Neural cell (in vitro differentiated cells): ENCODE results near the gene MOB3B. TPM values are rescaled to one million over a fixed set of nuclear protein-coding genes. Genes with fewer than 3 reads are reported as not detected.

ENCODE experiments used
- H2AFZ ChIP-seq: fragments of 200-600, 300-800 bp; sonication (generic), shearing (Covaris generic); 2 replicates; pipeline ENCODE4 v1.6.0; 2014; ENCODE audit warnings: low read depth, mild to moderate bottlenecking, antibody characterized with exemption, low read length, moderate library complexity
- H3F3A ChIP-seq: fragments of 200-600 bp; shearing (Covaris generic); 2 replicates; pipeline ENCODE4 v1.6.1; 2016; ENCODE audit warnings: mild to moderate bottlenecking, moderate library complexity, mixed read lengths, antibody characterized with exemption, low read length; ENCODE audit not compliant: insufficient read depth, poor library complexity, severe bottlenecking
- H3K27ac ChIP-seq: fragments of 200-600, 300-800 bp; sonication (generic), shearing (Covaris generic); 2 replicates; pipeline ENCODE4 v1.5.1; 2014; ENCODE audit warnings: mild to moderate bottlenecking, low read length, moderate library complexity
- H3K27me3 ChIP-seq: fragments of 300-800, 200-600 bp; sonication (generic), shearing (Covaris generic); 2 replicates; pipeline ENCODE4 v1.6.0; 2014; ENCODE audit warnings: mild to moderate bottlenecking, low read depth, low read length, moderate library complexity; ENCODE audit not compliant: insufficient read depth
- H3K36me3 ChIP-seq: fragments of 300-800, 200-600 bp; sonication (generic), shearing (Covaris generic); 2 replicates; pipeline ENCODE4 v1.5.1; 2014; ENCODE audit warnings: mild to moderate bottlenecking, antibody characterized with exemption, low read length, moderate library complexity; ENCODE audit not compliant: insufficient read depth
- H3K4me2 ChIP-seq: fragments of 300-800, 200-600 bp; sonication (generic), shearing (Covaris generic); 2 replicates; pipeline ENCODE4 v1.6.0; 2014; ENCODE audit warnings: mild to moderate bottlenecking, low read length
- H3K4me3 ChIP-seq: fragments of 300-800, 200-600 bp; sonication (generic), shearing (Covaris generic); 2 replicates; pipeline ENCODE4 v1.5.1; 2014; ENCODE audit warnings: mild to moderate bottlenecking, low read length, moderate library complexity
- H3K79me2 ChIP-seq: fragments of 200-600 bp; shearing (Covaris generic); replicated peaks from 2 replicates; pipeline ENCODE4 v1.6.0; 2014; ENCODE audit warnings: mild to moderate bottlenecking, low read length, moderate library complexity; ENCODE audit not compliant: insufficient read depth
- H3K9ac ChIP-seq: fragments of 300-800, 200-600 bp; sonication (generic), shearing (Covaris generic); 2 replicates; pipeline ENCODE4 v1.6.1; 2016; ENCODE audit warnings: mild to moderate bottlenecking, low read length, mixed read lengths
- H3K9me2 ChIP-seq: fragments of 200-600 bp; shearing (Covaris generic); 2 replicates; pipeline ENCODE4 v1.6.1; 2016; ENCODE audit warnings: mild to moderate bottlenecking, low read length, mixed read lengths; ENCODE audit not compliant: insufficient read depth
- H3K9me3 ChIP-seq: fragments of 200-600, 300-800 bp; sonication (generic), shearing (Covaris generic); 2 replicates; pipeline ENCODE4 v1.6.1; 2016; ENCODE audit warnings: mild to moderate bottlenecking, mixed run types, low read length, moderate library complexity, mixed read lengths
- H4K20me1 ChIP-seq: fragments of 200-600 bp; shearing (Covaris generic); 2 replicates; pipeline ENCODE4 v1.6.1; 2016; ENCODE audit warnings: mild to moderate bottlenecking, mixed run types; ENCODE audit not compliant: insufficient read depth
- CTCF ChIP-seq: fragments of 450-650 bp; IDR thresholded peaks from 2 replicates; pipeline ENCODE4 v1.5.1; 2014; ENCODE audit warnings: antibody characterized with exemption, mild to moderate bottlenecking, moderate library complexity; ENCODE audit not compliant: poor library complexity, severe bottlenecking
- EP300 ChIP-seq: fragments of 450-650 bp; conservative IDR thresholded peaks from 2 replicates; pipeline ENCODE4 v1.6.1; 2014; ENCODE audit warnings: antibody characterized with exemption, mild to moderate bottlenecking, moderate library complexity; ENCODE audit not compliant: poor library complexity, severe bottlenecking
- EZH2 ChIP-seq: fragments of 200-600, 300-800 bp; shearing (Covaris generic), sonication (generic); IDR thresholded peaks from 2 replicates; pipeline ENCODE4 v1.6.1; 2014; ENCODE audit warnings: antibody characterized with exemption, low read length, borderline replicate concordance, mild to moderate bottlenecking; ENCODE audit not compliant: insufficient read depth, poor library complexity, severe bottlenecking
- MXI1 ChIP-seq: fragments of 450-650 bp; conservative IDR thresholded peaks from 2 replicates; pipeline ENCODE4 v1.6.1; 2014; ENCODE audit warnings: antibody characterized with exemption, mild to moderate bottlenecking; ENCODE audit not compliant: poor library complexity, severe bottlenecking
- POLR2AphosphoS5 ChIP-seq: IDR thresholded peaks from 2 replicates; pipeline ENCODE4 v1.6.1; 2012
- RAD21 ChIP-seq: fragments of 450-650 bp; conservative IDR thresholded peaks from 2 replicates; pipeline ENCODE4 v1.6.1; 2014; ENCODE audit warnings: antibody characterized with exemption, mild to moderate bottlenecking, moderate library complexity
- REST ChIP-seq: IDR thresholded peaks from 2 replicates; pipeline ENCODE4 v1.6.1; 2012; ENCODE audit warnings: borderline replicate concordance
- SMC3 ChIP-seq: fragments of 450-650 bp; conservative IDR thresholded peaks from 2 replicates; pipeline ENCODE4 v1.6.1; 2014; ENCODE audit warnings: antibody characterized with exemption, mild to moderate bottlenecking, moderate library complexity; ENCODE audit not compliant: poor library complexity
- TAF1 ChIP-seq: IDR thresholded peaks from 2 replicates; pipeline ENCODE4 v1.6.1; 2012; ENCODE audit warnings: low read depth
- polyA plus RNA-seq: library from polyadenylated mRNA; depleted of rRNA; stranded (reverse); fragments of >200 nt; gene quantifications from 2 replicates; pipeline ENCODE4 v1.2.3, GENCODE V29; 2014

MOB3B gene
- polyA plus RNA-seq, 1 donor from 2014 or later = 1.8 TPM

- Histone ChIP-seq H3K79me2 (no peaks in the 10 kb centered on the region), H3K4me3 (no peak overlapping the region), H3K9me3 (no peaks in the 10 kb centered on the region), H3K9ac (no peak overlapping the region), H3K27ac (no peak overlapping the region), H2AFZ (no peak overlapping the region), H3K27me3 (no peaks in the 10 kb centered on the region), H3K4me2 (no peak overlapping the region), H3F3A (no peaks in the 10 kb centered on the region), H3K9me2 (no peaks in the 10 kb centered on the region), H3K36me3 (no peaks in the 10 kb centered on the region), H4K20me1 (no peaks in the 10 kb centered on the region)
- TF ChIP-seq TAF1 (no peak), POLR2AphosphoS5 (no peak), CTCF (no peak), REST (no peak), EZH2 (no peak), EP300 (no peak), RAD21 (no peak), MXI1 (no peak), SMC3 (no peak)
These were observed 178.2 kb downstream of the MOB3B start for GRCh38 chr9:27351438-27351837.

GRCh38 chr9:27350382-27350976, 179.1 kb downstream of the MOB3B start:
- Histone ChIP-seq H2AFZ (no peak overlapping the region), H3K36me3 (no peaks in the 10 kb centered on the region), H3K9me2 (no peaks in the 10 kb centered on the region), H3K27ac (no peak overlapping the region), H3K79me2 (no peaks in the 10 kb centered on the region), H3F3A (no peaks in the 10 kb centered on the region), H3K9ac (no peak overlapping the region), H3K27me3 (no peaks in the 10 kb centered on the region), H3K4me3 (no peak overlapping the region), H3K4me2 (no peak overlapping the region), H3K9me3 (no peaks in the 10 kb centered on the region), H4K20me1 (no peaks in the 10 kb centered on the region)
- TF ChIP-seq TAF1 = no peak
- no peak for TF ChIP-seq RAD21
- no peak for TF ChIP-seq CTCF
- TF ChIP-seq POLR2AphosphoS5 = no peak
- no peak for TF ChIP-seq SMC3
- no peak for TF ChIP-seq REST
- no peak for TF ChIP-seq EP300
- TF ChIP-seq EZH2 = no peak
- TF ChIP-seq MXI1 = no peak
